ENCODE measurements around the gene F12.

F12 gene

DNA sequence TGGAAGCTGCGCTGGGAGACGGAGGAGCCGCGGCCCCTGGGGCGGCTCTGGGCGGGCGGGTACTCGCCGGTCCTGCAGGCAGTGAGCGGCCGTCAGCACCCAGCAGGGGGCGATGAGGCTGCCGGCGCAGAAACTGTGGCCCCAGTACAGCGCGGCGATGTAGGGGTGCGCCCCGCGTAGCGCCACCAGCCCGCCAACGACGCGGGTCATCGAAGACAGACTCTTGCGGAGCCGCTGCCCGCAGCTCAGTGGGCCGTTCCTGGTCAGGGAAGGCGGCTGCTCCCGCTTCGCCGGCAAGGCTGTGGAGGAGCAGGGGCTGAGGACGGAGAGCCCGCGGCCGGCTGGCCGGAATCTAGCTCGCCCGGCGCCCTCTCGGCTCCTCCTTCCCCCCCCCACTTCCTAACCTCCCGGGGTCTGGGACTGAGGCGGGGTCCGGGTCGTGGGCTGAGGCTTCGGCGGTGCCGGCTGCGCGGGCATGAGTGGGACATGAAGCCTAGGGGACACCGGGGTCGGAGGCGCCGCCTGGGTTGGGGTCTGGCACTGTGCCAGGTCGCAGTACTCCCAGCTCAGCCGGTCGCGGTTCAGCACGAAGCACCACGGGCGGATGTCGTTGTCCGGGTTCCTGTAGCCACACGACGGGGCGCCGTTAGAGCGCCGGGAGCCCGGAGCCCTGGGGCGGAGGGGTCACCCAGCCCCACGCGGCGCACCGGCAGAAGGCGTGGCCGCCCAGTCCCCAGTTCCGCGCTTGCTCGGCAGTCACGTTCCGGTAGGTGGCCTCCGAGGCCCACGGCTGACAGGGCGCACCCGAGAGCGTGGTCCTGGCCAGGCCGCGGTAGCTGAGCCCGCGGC, 5.3 kb downstream of the F12 start:
- Mint-ChIP-seq H3K36me3 (ENCODE audit: low read depth) (no peaks in the 10 kb centered on the region), H3K4me3 (peak overlapping the region; percentile 86), H3K27ac (no peak overlapping the region), H3K9me3 (no peaks in the 10 kb centered on the region), H3K27me3 (ENCODE audit: low read depth, poor library complexity) (peaks cover 90% of the 10 kb centered on the region), H3K4me1 (peaks cover 16% of the 10 kb centered on the region)
- peak; percentile 82 for DNase-seq
- TF ChIP-seq, protein P1, sequence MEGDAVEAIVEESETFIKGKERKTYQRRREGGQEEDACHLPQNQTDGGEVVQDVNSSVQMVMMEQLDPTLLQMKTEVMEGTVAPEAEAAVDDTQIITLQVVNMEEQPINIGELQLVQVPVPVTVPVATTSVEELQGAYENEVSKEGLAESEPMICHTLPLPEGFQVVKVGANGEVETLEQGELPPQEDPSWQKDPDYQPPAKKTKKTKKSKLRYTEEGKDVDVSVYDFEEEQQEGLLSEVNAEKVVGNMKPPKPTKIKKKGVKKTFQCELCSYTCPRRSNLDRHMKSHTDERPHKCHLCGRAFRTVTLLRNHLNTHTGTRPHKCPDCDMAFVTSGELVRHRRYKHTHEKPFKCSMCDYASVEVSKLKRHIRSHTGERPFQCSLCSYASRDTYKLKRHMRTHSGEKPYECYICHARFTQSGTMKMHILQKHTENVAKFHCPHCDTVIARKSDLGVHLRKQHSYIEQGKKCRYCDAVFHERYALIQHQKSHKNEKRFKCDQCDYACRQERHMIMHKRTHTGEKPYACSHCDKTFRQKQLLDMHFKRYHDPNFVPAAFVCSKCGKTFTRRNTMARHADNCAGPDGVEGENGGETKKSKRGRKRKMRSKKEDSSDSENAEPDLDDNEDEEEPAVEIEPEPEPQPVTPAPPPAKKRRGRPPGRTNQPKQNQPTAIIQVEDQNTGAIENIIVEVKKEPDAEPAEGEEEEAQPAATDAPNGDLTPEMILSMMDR (IDR thresholded peaks at IDR 0.05) = peak; percentile 58

DNA sequence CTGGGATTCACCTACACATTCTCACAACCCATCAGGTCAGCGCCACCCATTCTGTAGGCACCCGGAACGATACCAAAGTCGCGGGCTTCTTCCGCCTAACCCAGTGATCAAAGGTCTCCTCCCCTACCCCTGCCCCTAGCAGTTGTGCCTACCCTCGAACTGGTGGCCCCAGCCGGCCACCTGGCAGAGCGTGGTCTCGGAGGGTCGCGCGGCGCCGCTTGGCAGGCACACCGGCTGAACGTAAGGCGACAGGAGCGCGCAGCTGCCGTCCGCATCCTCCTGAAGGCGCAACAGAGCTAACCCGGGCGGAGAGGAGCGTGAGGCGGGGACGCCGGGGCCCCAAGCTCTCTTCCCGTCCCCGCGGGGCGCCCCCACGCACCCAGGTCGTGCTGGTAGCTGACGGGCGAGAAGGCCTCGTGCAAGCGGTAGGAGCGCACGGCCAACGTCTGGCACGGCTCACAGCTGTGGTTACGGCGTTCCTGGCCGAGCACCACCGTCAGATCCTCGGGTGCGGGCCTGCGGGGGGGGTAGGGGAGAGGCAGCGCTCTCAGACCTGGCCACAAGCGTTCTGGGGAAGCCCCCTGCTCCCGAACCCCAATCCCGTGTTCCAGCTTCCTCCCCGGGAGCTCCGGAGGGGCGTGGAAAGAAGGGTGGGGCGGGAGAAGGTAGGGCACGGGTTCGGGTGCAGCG, 6.1 kb downstream of the F12 start:
- TF ChIP-seq, protein P1 (IDR thresholded peaks at IDR 0.05) = no peak
- Mint-ChIP-seq H3K4me3 (peak overlapping the region; percentile 86), H3K36me3 (ENCODE audit: low read depth) (no peaks in the 10 kb centered on the region), H3K27me3 (ENCODE audit: low read depth, poor library complexity) (peaks cover 82% of the 10 kb centered on the region), H3K9me3 (no peaks in the 10 kb centered on the region), H3K27ac (no peak overlapping the region), H3K4me1 (peaks cover 16% of the 10 kb centered on the region)
- DNase-seq = peak; percentile 38

- H3K9me3 Mint-ChIP-seq = no peaks in the 10 kb centered on the region
- TF ChIP-seq, protein P1 (IDR thresholded peaks at IDR 0.05) = peak; percentile 32
- peaks cover 16% of the 10 kb centered on the region for H3K4me1 Mint-ChIP-seq
- H3K27ac Mint-ChIP-seq = no peak overlapping the region
- H3K36me3 Mint-ChIP-seq (ENCODE audit: low read depth) = no peaks in the 10 kb centered on the region
- peak overlapping the region; percentile 86 for H3K4me3 Mint-ChIP-seq
- peak; percentile 80 for DNase-seq
- peaks cover 74% of the 10 kb centered on the region for H3K27me3 Mint-ChIP-seq (ENCODE audit: low read depth, poor library complexity)
These were observed 6.9 kb downstream of the F12 start for GRCh38 chr5:177402271-177403043.

DNA sequence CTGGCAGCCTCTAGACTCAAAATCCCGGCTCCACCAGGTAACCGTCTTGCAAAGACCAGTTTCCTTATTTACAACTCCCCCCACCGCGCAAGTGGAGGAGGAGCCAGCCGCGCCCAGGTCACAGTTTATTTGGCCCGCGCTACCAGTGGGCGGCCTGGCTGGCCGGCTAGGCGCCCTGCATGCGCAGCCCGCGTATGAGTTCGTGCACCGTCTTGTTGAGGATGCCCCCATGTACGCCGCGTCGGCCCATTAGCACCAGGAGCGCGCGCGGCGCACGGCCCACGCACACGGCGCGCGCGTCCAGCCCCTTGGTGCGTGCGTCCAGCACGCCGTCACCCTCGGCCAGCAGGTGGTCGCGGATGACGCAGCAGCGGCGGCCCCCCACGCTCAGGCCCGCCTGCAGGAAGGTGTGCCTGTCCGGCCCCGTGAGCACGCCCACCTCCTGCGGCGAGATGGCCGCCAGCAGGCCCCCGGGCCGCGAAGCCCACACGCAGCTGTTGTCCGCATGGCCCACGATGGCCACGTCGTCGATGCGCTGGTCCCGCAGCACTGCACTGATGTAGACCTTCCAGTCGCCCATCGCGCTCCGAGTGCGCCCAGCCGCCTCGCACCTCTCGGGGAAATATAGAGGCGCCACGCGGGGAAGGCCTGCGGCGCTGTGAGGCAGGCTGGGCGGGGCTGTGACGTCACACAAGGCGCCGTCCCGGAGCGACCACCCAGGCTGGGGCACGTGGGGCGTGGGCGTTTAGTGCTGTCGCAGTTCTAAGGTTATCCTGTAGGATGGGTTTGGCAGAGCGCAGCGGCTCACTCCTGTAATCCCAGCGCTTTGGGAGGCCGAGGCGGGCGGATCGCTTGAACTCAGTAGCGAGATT, 9.1 kb downstream of the F12 start, which contains the start of gene PFN3:
TSS of gene PFN3 (minus strand) at position 665 of the 872 bp plus-strand sequence. CDS start at position 580, 85 bp downstream.
- H3K9me3 Mint-ChIP-seq = no peaks in the 10 kb centered on the region
- DNase-seq = no peak
- H3K27me3 Mint-ChIP-seq (ENCODE audit: low read depth, poor library complexity) = peaks cover 56% of the 10 kb centered on the region
- no peak within 1 kb of the TSS for H3K4me3 Mint-ChIP-seq
- peaks cover 16% of the 10 kb centered on the region for H3K4me1 Mint-ChIP-seq
- TF ChIP-seq, protein P1 (IDR thresholded peaks at IDR 0.05) = no peak
- no peaks in the 10 kb centered on the region for H3K36me3 Mint-ChIP-seq (ENCODE audit: low read depth)
- no peak within 1 kb of the TSS for H3K27ac Mint-ChIP-seq

DNA sequence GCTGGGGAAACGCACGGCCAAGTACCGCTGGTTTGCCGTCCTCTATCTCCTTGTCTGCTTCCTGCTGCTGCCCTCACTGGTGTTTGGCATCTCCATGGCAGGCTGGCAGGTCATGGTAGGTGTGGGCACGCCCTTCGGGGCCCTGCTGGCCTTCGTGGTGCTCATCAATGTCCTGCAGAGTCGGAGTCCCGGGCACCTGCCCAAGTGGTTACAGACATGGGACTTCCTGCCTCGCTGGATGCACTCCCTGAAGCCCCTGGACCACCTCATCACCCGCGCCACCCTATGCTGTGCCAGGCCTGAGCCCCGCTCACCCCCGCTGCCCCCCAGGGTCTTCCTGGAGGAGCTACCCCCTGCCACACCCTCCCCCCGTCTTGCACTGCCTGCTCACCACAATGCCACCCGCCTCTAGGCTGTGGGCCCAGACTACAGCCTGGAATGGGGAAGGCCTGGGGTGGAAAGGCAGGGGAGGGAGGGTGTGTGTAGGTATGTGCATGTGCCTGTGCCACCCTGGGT, 11.4 kb downstream of the F12 start:
- no peaks in the 10 kb centered on the region for H3K36me3 Mint-ChIP-seq (ENCODE audit: low read depth)
- H3K4me1 Mint-ChIP-seq = peaks cover 11% of the 10 kb centered on the region
- H3K9me3 Mint-ChIP-seq = no peaks in the 10 kb centered on the region

More for the DNA sequence above, 11.4 kb downstream of the F12 start:
- Mint-ChIP-seq H3K27ac (no peak overlapping the region), H3K4me3 (no peak overlapping the region), H3K27me3 (ENCODE audit: low read depth, poor library complexity) (peaks cover 33% of the 10 kb centered on the region)
- no peak for DNase-seq
- TF ChIP-seq, protein P1 (IDR thresholded peaks at IDR 0.05) = no peak

Measured in nephron progenitor cell (in vitro differentiated cells).